GM19023 (cell line): ENCODE measurements around the gene PGBD5.

Source experiments
- ATAC-seq: cut with Tn5 transposase; IDR thresholded peaks from one replicate; pipeline ENCODE4 v1.9.1; 2021; ENCODE audit warnings: mild to moderate bottlenecking, moderate library complexity; ENCODE audit not compliant: unreplicated experiment

The PGBD5 gene

DNA sequence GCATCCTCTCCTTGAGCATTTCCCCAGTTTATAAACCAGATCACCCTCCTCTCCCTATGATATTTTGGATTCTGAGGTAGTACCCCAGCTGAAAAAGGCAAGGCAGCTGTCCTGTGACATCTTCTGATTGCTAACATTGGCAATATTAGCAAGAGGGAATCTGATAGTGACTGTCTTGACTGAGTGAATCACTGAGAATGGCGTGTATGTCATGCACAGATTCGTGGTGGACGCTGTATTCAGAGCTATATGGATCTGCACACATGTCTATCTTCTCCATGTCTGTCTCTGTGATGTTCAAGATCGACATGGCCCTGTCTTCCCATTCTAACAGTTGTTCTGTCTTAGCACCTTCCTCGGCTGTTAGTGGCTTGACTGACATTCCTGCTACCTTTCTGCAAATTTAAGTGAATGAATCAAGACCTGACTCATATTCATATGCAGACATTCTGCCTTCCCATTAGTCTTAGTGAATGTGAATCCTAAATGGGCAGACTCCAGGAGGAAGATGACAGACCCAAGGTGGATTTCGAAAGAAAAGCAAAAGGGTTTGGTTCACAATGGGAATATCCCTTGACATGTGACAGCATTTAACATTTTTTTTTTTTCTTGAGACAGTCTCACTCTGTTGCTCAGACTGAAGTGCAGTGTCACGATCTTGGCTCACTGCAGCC is 97.7 kb downstream of the PGBD5 start:
- ATAC-seq: no peak

DNA sequence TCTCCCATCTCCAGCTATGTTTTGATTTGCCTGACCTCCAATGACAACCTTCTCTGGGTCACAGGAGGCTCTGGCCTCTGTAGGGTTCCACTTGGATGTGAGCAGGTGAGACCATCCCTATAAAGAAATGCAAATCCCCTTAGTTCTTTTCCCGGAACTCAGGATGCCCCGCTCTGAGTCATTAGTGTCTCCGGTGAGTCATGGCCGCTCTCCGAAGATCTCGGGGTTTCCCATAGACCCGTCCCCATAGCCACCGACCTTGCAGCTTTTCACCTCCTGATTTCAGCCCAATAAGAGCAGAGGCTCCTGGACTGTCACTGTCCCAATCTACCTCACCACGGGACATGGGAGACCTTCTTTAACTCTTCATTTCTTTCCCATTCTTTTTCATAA is 98.2 kb downstream of the PGBD5 start:
- ATAC-seq: no peak

DNA sequence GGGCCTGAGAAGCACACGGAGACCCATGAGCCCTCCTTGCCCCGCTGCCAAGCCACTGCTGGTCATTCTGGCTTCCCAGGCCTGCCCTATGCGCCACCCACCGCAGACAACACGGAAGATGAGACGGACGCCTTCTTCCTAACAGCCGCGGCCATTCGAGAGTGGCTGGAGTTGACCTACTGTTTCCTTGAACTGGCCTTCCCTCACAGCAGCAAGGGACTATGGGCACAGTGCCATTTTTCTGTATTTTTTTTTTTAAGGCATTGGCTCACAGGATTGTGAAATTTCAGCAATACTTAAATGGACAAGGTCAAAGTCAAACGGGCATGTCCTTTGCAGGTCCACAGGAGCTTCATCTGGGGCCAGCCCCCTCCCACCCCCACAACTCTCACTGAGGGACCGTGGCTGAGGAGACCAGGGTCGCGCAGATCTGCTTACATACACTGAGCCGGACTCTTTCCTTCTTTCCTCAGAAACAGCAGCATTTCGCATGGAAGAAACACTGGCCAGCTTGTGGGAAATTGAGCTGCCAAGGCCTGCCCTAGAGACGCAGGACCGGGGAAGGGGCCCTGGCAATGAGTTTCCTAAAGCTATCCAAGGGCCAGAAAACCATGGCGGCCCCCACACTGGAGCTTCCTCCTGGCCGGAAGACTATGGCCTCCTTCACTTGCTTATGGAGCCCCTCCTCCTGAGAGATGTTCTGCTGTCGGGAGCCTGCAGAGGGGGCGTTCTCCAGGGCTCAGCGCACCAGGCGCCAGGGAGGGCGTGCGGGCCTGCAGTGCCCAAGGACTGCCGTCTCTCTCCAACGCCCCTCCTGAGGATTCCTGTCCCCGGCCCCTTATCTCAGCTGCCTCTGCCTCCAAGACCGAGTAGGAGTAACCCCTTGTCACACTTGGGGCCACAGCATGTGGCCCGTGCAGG is 98.9 kb downstream of the PGBD5 start:
- no peak for ATAC-seq

DNA sequence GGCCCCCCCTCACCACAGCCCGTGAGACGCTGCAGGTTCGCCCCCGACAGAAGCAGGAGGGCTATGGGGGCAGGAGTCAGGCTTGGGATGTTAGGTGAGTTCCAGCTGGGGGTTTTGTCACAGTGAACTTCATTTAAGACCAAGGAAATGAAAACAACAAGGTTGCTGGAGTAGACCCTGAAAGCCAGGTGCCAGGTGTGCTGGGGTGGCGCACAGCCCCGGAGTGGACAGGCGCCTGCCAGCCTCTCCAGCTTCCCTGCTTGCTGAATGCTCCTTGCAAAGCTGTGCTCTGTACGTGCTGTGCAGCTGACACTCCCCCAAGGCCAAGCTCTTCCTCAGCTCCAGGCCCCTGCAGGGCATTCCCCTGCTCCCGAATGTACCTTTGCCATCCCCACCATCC is 102.4 kb downstream of the PGBD5 start:
- no peak for ATAC-seq

DNA sequence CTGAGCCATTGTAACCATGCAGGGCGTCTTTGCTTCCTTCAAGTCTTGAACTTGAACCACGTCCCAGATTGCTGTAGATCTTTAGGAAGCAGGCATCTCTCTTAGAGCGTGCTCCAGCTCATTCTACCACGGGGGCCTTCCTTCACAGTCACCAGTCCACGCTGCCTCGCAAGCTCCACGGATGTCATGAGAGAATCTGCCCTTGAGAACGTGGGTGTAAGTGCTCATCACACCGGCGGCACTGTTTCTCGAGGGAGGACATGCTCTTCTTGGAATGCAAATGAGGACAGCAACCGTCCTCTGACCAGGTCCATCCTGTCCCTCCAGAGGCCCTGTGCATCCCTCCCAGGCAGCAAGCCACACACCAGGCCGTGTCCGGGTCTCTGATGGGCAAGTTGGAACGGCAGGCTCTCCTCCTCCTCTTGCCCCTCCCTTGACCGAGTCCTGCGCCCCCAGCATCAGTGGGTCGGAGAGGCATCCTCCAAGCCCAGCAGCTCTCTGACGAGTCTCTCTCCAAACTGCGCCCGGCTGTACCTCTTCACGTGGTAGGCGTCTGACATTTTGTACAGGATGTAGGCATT is 103.1 kb downstream of the PGBD5 start:
- ATAC-seq: no peak

DNA sequence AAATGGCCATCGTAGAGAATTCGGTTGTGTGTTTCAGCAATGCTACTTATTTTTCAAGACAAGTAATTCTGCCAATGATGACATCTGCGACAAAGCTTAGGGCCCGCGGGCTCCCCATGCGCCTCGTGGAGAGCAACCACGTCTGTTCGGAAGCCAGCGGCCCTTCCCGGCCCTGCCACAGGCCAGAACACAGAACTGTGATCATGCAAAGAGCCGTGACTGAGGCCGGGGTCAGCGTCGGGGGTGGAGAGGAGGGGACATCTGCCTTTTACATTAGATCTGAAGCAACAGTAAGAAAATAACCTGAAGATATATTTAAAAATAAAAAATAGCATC is 103.7 kb downstream of the PGBD5 start:
- ATAC-seq: no peak

DNA sequence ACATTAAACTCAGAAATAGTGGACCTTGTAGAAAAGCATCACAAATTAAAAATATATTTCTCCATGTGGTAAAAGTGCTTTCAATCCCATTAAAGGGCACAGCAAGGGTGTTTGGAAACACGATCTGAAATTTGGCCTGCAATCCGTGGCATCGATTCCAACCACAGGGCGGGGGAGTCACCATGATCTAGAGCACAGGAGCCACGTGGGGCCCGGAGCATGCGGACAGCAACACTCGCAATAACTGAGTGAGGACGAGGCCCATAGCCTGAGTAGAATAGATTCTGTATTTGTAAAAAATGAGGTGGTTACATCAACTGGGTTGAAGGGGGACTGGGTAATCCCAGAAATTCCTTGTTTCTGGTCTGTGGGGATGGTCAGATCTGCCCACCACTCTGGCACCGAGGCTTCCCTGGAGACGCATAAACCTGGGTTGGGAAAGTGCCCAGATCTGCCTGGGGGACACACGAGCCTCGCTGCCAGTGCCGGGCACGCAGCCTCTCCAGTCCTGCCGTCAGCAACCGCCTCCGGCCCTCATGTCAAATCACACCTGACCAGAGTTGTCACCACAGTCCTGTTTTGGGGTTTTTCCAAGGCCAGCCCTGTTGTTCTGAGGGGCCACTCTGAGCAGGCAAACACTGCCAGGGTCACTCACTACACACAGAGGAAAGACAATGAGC is 104.3 kb downstream of the PGBD5 start:
- no peak for ATAC-seq

DNA sequence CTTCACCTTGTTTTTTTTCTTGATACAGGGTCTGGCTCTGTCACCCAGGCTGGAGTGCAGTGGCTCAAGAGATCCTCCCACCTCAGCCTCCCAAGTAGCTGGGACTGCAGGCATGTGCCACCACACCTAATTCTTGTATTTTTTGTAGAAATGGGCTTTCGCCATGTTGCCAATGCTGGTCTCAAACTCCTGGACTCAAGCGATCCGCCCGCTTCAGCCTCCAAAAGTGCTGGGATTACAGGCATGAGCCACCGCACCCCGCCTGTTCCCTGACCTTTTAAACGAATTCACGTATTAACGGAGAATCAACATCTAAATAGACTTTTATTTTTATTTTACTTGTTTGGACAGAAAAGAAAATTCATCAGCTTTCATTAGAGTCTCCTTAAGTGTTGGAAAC is 104.8 kb downstream of the PGBD5 start:
- ATAC-seq: no peak

DNA sequence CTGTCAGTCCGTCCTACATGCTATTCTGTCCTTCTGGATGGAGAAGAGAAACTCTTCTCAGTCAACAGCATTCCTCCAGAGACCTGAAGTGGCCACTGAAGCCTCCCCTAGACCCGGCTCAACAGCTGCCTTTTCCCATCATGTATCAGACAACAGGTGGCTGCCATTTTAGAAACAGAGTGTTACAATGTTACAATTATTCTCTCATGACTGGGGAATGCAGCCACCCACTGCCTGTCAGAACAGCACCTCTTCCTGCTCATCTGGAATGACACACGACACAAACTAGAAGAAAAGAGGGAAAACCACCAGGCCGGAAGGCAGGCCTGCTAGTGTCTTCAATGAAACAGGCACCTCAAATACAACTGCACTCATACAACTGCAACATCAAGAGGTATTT is 105.3 kb downstream of the PGBD5 start:
- no peak for ATAC-seq

DNA sequence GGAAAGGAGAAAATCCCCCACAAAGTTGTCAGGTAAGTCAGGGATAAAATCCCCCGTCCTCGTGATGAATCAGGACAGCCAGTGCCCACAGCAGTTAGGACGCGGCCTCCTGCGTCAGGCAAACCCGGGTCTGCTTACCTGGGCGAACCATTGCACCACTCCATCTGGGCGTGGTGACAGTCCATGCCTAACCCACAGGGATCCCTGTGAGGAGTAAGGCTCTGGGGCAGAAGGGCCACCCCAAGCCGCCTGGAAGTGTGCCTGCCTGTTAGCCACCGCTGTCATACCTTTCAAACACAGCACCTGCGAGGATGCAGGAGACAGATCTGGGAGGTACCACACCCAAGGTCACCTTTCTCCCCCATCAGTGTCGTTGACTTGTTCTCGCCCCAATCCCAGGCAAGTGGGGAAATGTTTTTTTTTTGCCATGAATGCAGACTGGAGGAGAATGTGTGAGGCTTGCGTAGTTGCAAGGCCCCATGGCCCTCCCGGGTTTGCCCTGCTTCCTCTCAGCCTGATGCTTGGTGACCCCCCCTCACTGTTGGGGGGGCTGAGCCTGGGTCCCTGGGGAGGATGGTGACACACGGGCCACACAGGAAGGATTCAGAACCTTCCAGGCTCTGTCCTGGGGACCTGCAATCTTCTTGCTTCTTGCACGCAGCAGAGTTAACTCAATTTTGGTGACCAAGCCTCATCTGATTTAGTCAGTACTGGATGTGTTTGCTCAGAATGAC is 107.0 kb downstream of the PGBD5 start:
- ATAC-seq: no peak

DNA sequence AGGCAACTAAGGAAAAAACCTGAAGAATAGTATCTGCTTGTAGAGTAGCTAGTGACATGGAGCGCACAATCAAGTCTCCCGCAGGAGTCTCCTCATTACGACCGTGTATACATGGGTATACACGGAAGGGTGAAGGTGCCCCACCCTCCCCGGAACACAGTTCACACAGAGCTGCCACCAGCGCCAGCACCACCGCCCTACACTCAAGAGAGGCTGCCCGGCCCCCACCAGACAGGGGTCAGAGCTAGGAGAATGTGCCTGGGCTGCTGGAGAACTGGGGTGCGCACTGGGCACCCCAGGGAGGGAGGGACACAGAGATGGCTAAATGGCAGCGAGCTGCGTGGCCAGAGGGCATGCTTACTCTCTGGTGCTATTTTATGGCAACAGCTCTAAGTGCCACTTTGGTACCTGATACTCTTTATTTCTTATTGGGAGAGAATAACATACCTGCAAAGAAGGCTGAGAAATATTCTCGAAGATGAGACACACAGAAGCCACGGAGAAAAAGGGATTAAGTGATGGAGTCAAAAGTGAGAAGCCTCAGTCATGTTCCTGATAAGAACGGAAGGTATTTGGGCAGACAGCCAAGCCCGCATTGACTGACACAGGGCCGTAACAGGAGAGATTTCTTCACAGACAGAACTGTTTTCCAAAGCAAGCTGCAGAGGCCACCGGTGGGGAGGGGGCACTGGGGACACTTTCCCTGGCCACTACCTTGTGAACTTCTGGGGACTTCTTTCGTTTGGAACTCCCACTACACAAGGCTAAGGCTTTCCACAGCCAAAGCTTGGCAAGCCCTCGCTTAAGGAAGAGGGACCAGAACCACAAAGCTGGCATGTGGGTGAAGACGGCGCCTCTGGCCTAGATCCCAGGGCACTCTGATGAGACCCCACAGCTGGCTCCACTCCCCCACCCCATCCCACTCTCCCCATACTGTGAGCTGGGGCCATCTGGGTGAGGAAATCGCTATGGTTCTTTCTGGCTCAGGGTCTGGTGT is 108.0 kb downstream of the PGBD5 start:
- ATAC-seq: no peak

DNA sequence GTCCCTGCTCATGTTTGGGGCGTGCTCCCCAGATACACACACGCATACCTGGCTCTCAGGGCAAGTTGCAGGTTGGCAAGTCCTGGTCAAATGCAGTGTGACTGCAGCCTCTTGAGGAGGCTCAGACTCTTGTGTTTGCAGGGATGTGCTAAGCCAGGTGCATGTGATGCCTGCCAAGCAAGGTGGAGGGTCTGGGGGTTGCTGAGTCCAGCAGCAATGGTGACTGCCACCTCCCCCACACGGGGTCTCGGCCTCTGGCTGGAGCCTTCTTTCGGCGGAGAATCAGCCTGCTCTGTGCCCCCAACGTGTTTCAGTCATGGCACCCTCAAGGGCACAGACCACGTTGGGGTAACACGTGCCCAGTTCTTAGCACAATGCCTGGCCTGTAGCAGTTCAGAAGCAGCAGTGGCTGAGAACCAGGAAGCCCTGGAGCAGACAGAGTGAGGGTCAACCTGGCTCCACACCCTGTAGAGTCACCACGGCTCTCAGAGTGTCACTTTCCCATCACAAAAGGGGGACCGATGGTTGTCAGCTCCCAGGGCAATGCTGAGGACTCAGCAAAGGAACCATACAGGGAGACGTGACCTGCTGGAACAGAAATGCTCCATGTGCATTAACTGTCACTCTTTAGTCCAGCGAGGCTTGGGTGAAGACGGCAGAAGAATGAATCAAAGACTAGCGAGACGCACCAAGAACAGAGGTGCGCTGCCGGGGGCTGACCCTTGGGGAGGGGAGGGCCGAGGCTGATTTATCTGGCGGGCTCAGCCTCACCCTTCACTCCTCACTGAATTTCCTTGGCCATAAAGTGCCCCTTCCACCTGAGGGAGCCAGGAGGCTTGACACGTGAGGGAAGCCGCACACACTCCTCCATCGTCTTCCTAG is 109.0 kb downstream of the PGBD5 start:
- ATAC-seq: no peak

DNA sequence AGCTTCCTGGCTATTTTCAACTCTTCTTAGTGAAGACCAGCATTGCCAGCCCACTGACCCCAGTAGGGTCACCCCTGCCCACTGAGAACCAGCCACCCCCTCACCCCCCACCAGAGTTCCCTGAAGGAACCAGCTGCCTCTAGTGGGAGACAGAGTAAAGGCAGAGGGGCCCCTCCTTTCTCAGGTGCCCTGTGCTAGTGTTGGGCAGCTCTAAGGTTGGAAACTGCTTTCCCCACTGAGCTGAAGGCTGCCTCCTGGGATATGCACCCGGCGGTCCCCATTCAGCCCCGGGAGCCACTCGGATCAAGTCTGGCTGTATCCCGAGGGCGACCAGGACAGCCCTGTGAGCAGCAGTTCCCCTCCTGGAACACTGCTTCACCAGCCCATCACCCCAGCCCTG is 111.0 kb downstream of the PGBD5 start:
- ATAC-seq: no peak

DNA sequence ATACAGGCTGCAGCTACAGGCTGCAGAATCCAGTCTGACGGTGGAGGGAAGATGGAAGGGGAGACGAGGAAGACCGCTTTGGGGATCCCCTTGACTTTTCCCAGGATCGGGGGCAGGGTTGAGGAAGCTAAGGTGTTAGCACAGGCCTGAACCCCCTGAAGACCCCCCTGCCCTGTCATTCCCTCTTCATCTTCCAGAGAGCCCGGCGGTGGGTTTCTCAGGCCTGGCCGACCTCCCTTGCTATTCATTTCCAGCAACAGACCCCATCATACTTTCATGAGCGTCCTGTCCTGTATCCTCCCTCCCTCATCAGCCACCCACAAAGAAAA is 112.0 kb downstream of the PGBD5 start:
- ATAC-seq: no peak

DNA sequence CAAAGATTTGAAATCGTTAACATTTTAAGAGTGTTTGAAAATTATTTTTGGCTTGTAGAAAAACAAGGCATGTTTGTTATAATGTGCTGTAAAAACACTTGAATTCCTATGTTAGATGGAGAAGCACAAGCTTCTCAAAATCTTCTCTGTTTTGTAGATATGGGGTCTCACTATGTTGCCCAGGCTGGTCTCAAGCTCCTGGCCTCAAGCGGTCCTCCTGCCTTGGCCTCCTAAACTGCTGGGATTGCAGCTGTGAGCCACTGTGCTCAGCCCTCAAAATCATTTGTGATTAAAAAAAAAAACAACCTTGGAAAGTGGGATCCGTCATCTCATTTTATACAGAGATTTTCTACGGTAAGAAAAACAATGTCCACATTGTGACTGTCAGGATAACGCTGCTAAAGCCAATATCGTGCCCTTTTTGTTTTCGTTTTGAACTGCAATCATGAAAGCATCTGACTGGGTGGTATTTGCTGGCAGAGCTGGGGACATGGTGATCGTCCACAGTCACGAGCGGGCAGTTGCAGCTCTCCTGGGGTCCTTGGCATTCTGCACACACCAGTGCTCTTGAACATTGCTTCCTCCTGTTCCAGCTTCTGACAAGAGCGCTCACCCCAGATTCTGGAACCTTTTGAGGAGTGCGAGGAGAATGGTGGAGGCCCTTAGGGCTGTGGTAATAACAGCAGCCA is 112.5 kb downstream of the PGBD5 start:
- ATAC-seq: no peak

DNA sequence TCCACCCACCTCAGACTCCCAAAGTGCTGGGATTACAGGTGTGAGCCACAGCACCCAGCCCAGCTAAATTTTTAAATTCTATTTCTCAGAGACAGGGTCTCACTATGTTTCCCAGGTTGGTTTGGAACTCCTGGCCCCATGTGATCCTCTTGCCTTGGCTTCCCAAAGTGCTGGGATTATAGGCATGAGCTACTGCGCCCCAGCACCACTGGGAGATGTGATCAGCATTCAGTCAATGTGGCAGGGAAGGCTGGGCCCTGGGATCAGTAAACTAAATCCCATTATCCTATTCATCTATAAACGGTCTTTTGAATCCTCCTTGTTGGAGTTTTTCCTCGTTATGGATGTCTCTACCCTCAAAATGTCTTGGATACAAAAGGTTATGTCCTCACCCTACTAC is 113.5 kb downstream of the PGBD5 start:
- ATAC-seq: no peak

DNA sequence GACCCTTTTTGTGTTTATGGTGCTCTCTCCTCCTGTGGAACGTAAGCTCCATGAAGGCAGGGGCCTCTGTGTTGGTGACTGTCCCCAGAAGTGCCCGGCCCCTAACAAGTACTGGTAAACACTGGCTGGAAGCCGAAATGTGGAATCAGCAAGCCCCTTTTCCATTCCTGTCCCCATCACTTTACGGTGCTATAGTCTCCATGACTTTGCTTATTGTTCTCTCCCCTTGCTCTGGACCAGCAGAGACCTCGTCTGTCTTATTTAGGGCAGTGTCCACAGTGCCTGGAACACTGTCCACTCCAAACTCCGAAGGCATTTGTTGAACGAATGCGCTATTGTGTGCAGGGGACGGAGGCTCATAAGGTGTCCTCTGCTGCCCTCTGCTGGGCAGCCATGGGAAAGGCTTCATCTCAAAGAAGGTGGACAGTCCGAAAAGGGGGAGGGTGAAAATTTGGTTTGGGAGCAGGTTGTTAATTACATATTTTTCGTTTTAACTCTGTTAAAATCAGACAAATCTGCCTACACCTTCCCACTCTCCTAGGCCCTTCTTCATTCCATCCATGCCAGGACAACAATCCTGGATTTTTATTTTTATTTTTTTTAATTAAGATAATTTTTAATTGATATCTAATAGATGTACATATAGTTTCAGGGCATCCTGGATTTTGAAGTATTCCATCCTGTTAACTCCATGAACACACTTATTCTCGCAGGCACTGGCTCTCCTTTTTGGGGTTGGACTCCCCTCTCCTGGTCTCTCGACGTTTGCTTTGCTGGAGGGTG is 115.6 kb downstream of the PGBD5 start:
- no peak for ATAC-seq
